Pulmonary artery endothelial cell (primary cell): ENCODE measurements around the gene CCNI2. TPM values are rescaled to one million over a fixed set of nuclear protein-coding genes. Genes with fewer than 3 reads are reported as not detected.
"Not testable (repeated sequence)": the region's sequence is repeated elsewhere in the genome, so short reads cannot be mapped to it uniquely, and the experiment has no call there.

Experiments
- DNase-seq: peaks from one replicate; pipeline ENCODE4 v3.0.0-alpha.2; 2011; ENCODE audit warnings: low read depth, low spot score
- total RNA-seq: library from RNA; depleted of rRNA; stranded (reverse); fragments of >200 nt; gene quantifications from 2 replicates; pipeline ENCODE4 v1.2.3, GENCODE V29; 2014

The CCNI2 gene
- total RNA-seq, 1 donor from 2014 or later = not detected

- DNase-seq = no peak
Observed at GRCh38 chr5:132779961-132780360, 32.7 kb downstream of the CCNI2 start.

- DNase-seq = no peak
Observed at GRCh38 chr5:132780577-132780976, 33.4 kb downstream of the CCNI2 start.

GRCh38 chr5:132781029-132781428, 33.8 kb downstream of the CCNI2 start:
- no peak for DNase-seq

- peak; percentile 47 for DNase-seq
Observed at GRCh38 chr5:132782101-132782500, 34.9 kb downstream of the CCNI2 start.

GRCh38 chr5:132785365-132785764, 38.1 kb downstream of the CCNI2 start:
- DNase-seq = no peak

GRCh38 chr5:132785864-132786263, 38.6 kb downstream of the CCNI2 start:
- DNase-seq = no peak

- DNase-seq = no peak
Observed at GRCh38 chr5:132787076-132787475, 39.9 kb downstream of the CCNI2 start.

GRCh38 chr5:132788508-132788907, 41.3 kb downstream of the CCNI2 start:
- no peak for DNase-seq

GRCh38 chr5:132788990-132789886, 42.0 kb downstream of the CCNI2 start:
- DNase-seq = no peak

- no peak for DNase-seq
Observed at GRCh38 chr5:132790201-132790865, 43.1 kb downstream of the CCNI2 start.

GRCh38 chr5:132791026-132791425, 43.8 kb downstream of the CCNI2 start:
- no peak for DNase-seq

GRCh38 chr5:132797651-132798050, 50.4 kb downstream of the CCNI2 start:
- DNase-seq = no peak

- DNase-seq = no peak
Observed at GRCh38 chr5:132799392-132799791, 52.2 kb downstream of the CCNI2 start.

- DNase-seq = no peak
Observed at GRCh38 chr5:132800545-132800944, 53.3 kb downstream of the CCNI2 start.

- no peak for DNase-seq
Observed at GRCh38 chr5:132802044-132802684, 54.9 kb downstream of the CCNI2 start.

GRCh38 chr5:132802685-132803066, 55.5 kb downstream of the CCNI2 start:
- DNase-seq = not testable (repeated sequence)

Other genes starting within 250 kb of the CCNI2 start
- not detected in 2 replicates for gene IL5, start 203.9 kb upstream of the CCNI2 start, total RNA-seq
- 13.1 and 22.9 TPM in 2 replicates for gene RAD50, start 190.4 kb upstream of the CCNI2 start, total RNA-seq
- not detected in 2 replicates for gene IL13, start 89.3 kb upstream of the CCNI2 start, total RNA-seq
- not detected in 2 replicates for gene IL4, start 73.4 kb upstream of the CCNI2 start, total RNA-seq
- 8.2 and 12.3 TPM in 2 replicates for gene KIF3A, start 9.9 kb upstream of the CCNI2 start, total RNA-seq
- 55.6 and 88.8 TPM in 2 replicates for gene SEPTIN8, start 29.8 kb downstream of the CCNI2 start, total RNA-seq
- gene SOWAHA, start 65.9 kb downstream of the CCNI2 start, total RNA-seq = not detected in 2 replicates
- gene SHROOM1, start 83.2 kb downstream of the CCNI2 start, total RNA-seq = 4.6 and 5.3 TPM in 2 replicates
- gene GDF9, start 119.0 kb downstream of the CCNI2 start, total RNA-seq = 0.13 TPM in 1 of 2 replicates, not detected in the other
- 76.3 and 96.2 TPM in 2 replicates for gene UQCRQ, start 119.2 kb downstream of the CCNI2 start, total RNA-seq
- gene LEAP2, start 126.2 kb downstream of the CCNI2 start, total RNA-seq = 0.13 and 0.67 TPM in 2 replicates
- 32.3 and 32.4 TPM in 2 replicates for gene AFF4, start 216.2 kb downstream of the CCNI2 start, total RNA-seq